Caki2 (cell line): ENCODE data around the gene SNAI1. TPM values are rescaled to one million over a fixed set of nuclear protein-coding genes. Genes with fewer than 3 reads are reported as not detected.
"Not testable (repeated sequence)": the region's sequence is repeated elsewhere in the genome, so short reads cannot be mapped to it uniquely, and the experiment has no call there.

ENCODE experiments used
- DNase-seq: peaks from one replicate; pipeline ENCODE4 v3.0.0-alpha.2; 2015; ENCODE audit warnings: low read depth
- in situ Hi-C: cut with HindIII; loops from 2 replicates; pipeline ENCODE4 v1.10.0; 2016; ENCODE audit warnings: low sequenced_read_pairs, low pct_unique_long_range_greater_than_20kb, mixed read lengths
- total RNA-seq: library from RNA; depleted of rRNA; stranded (reverse); fragments of >200 nt; shearing (Covaris generic); gene quantifications from 2 replicates; pipeline ENCODE4 v1.2.3, GENCODE V29; 2014; ENCODE audit warnings: low replicate concordance

The SNAI1 gene
- total RNA-seq, 1 experiment from 2014 or later, result 0.10 TPM

DNA sequence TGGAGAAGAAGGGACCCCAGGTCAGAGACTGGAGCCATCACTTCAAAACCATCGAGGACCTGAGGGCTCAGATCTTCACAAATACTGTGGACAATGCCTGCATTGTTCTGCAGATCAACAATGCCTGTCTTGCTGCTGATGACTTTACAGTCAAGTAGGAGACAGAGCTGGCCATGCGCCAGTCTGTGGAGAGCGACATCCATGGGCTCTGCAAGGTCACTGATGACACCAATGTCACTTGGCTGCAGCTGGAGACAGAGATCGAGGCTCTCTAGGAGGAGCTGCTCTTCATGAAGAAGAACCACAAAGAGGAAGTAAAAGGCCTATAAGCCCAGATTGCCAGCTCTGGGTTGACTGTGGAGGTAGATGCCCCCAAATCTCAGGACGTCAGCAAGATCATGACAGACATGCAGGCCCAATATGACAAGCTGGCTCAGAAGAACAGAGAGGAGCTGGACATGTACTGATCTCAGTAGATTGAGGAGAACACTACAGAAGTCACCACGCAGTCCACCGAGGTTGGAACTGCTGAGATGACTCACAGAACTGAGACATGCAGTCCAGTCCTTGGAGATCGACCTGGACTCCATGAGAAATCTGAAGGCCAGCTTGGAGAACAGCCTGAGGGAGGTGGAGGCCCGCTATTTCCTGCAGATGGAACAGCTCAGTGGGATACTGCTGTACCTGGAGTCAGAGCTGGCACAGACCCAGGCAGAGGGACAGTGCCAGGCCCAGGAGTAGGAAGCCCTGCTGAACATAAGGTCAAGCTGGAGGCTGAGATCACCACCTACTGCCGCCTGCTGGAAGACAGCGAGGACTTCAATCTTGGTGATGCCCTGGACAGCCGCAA lies 25.5 kb upstream of the SNAI1 start:
- DNase-seq, in situ Hi-C loops: not testable (repeated sequence)

DNA sequence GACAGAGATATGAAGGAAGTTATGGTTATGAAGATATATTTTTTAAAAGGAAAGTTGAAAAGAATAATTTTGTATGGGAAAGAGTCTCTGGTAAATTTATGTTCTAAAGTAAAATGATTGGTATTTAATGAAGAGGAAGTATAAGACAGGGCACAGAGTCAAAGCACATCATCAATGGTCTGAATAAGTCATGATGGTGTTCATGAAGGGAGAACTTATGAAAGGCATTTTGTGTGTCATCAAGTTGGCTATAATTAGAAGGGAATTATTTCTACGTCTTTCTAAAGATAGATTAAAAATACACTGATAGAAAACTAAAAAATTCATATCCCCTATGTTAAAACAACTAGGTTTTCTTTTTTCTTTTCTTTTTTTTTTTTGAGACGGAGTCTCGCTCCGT lies 21.4 kb upstream of the SNAI1 start:
- in situ Hi-C loops, result no loop called here
- DNase-seq, result no peak

DNA sequence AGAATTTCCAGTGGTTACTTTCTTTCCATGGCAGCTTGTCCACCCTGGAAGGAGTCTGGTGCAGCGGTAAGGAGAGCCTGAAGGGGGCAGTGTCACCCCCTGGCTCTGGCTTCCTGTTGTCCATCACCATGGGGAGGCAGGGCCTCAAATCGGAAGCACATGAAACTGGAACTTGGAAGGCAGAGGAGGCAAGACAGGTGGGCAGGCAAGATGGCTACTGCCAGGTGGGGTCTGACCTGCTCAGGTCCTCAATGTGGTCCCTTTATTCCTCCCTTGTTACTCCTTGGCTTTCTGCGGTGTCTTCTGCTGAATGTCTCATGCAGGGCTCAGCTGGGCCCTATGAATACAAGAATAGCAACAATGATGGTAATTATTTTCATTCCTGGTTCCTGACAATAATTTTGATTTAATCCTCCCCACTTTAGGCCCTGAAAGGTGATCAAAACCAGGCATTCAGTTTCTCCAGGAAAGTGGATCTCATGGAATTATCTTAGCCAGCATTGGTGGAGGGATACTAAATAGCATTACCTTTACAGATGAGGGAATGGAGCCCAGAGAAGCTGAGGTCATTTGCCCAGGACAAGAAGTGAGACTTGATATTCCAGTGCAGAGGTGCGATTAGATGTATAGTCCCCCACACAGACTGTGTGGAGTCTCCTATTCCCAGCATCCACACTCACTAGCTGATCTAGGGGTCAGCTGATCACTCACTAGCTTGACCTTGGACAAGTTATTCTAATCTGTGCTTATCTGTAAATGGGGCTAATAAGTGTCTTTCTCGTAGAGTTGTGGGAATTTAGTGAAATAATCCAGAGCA lies 17.6 kb upstream of the SNAI1 start:
- peak; percentile 42 for DNase-seq

DNA sequence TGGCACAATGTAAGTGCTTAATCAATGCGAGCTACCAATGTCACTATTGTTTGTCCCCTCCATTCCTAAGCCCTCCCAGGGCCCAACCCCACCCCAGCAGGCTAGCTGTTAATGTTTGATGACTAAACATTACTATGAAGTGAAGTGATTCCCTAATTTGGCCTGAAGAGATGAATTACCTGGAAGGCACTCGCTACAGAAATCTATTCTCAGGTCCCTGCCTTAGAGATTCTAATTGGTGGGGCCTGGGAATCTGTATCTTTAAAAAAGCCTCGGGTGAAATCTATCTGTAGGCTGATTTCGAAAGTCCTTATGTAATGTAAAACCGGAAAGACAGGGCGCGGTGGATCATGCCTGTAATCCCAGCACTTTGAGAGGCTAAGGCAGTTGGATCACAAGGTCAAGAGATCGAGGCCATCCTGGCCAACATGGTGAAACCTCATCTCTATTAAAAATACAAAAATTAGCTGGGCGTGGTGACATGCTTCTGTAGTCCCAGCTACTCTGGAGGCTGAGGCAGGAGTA lies 16.9 kb upstream of the SNAI1 start:
- in situ Hi-C loops, result no loop called here
- DNase-seq, result no peak

More for the DNA sequence above, 17.6 kb upstream of the SNAI1 start:
- in situ Hi-C loops, result no loop called here

DNA sequence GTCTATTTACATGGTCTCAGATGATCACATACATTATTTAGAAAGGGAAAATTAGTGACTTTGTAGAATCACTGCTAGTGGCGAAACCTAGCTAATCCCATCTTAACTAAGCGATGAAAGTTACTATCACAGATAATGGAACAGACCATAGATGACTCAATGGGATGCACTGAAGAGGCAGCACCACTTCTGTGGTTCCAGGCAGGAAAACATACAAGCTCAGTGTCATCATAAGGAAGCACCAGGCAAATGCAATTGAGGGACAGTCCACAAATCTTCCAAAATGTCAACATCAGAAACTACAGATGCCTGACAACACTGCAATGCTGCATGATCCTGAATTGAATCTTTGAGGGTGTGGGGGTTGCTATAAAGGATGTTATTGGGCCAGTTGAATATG lies 15.9 kb upstream of the SNAI1 start:
- in situ Hi-C loops, result no loop called here
- no peak for DNase-seq

DNA sequence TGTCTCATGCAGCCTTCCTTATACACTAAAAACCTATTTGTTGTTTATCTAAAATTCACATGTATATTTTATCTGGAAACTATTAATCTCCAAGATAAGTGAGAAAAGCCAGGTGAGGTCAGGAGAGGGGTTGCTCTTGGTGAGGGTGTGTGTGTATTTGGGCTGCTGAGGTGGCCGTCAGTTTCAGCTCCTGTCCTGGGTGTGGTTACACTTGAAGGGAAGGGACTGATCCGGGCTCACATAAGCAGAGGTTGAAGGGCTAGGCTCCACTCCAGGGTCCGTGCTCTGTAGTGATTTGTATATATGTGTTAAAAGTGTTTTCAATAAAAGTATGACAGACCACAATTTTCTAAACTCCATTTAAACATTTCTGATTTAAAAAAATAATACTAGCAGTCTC lies 13.5 kb upstream of the SNAI1 start:
- in situ Hi-C loops, result no loop called here
- no peak for DNase-seq

DNA sequence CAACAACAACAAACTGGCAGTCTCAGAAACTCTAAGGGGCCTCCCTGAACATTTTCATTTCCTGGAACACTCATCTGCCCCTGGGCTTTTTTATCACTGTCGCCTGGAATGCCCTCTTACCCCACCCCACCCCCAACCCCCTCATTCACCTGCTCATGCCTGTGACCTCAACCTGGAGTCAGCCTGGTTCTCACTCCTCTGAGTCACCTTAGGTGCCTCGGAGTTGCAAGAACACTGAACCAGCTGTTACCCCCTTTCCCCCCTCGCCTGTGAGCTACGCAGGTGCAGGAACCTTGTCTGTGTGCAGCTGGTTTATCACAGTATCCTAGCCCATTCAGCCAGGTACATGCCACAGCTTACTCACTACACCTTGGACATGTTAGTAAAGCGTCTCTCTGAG lies 12.8 kb upstream of the SNAI1 start:
- in situ Hi-C loops, result no loop called here
- no peak for DNase-seq

DNA sequence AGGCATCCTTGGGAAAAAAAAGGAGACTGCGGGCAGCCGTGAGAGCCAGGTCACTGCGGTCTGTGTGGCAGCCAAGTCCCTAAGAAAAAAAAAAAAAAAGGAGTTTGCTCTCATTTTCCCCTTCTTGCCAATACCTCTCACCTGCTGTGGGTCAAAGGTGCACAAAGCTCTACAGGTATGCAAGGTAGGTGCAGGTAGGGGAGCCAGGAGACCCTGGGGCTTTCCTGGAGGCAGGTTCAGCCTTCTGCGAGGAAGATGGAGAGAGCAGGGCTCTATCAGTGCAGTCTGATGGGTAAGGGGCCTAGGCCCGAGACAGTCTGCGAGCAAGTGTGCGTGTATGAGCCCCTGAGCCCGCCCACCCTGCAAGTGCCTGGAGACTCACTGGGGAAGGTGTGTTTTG lies 12.3 kb upstream of the SNAI1 start:
- in situ Hi-C loops, result no loop called here
- no peak for DNase-seq

DNA sequence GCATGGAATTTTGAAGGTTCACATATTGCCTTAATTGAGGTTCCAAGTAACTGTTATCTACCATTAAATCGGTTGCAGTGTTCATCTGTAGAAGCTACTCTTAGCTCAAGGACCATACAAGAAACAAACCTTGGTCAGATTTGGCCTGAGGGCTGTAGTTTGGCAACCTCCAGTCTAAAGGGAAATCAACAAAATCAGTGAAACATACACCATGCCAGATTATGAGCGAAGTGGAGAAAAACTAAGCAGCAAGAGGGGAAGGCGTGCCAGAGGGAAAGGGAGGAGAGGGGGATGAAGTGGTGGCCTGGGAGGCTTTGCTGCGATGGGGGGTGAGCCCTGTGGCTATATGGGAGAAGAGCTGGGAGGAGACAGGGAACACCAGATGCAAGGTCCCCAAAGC lies 8.8 kb upstream of the SNAI1 start:
- in situ Hi-C loops, result no loop called here
- DNase-seq, result no peak

DNA sequence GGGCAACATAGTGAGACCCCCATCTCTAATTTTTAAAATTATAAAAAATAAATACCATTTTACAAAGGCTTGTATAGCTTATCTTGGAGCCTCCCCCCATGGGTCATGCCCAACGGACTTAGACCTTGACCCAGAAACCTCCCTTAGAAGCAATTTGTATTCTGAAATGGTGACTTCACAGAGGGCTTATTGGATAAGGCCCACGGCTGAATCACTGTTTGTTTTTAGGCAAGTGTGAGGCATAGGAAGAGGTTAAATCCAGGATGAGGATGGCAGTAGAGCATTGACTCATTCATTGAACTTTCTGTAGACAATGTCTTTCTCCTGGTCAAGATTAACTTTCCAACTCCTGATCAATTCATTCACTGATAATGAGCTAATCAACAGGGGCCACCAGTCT lies 6.2 kb upstream of the SNAI1 start:
- in situ Hi-C loops, result no loop called here
- DNase-seq, result no peak

DNA sequence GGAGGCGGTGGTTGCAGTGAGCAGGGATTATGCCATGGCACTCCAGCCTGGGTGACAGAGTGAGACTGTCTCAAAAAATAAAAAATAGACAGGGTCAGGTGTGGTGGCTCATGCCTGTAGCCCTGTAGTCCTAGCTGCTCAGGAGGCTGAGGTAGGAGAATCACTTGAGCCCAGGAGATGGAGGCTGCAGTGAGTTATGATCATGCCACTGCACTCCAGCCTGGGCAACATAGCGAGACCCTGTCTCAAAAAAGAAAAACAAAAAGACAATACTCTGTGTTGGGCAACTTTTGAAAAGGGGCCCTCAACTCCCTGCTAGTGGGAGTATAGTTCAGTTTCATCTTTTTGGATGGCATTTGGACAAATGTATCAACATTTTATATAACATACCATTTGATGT lies 5.0 kb upstream of the SNAI1 start:
- in situ Hi-C loops, result not testable (repeated sequence)

DNA sequence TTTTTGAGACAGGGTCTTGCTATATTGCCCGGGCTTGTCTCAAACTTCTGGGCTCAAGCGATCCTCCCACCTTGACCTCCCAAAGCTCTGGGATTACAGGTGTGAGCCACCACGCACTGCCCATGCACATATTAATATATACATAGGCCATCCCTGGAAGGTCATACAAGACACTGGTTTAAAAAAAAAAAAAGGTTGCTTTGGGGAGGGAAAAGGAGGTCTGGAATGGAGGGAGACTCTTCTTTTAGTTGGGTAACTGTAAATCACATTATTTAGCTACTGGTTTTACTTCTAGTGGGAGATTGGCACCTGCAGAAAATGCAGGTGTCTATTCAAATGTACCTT lies 4.1 kb upstream of the SNAI1 start:
- in situ Hi-C loops, result no loop called here

More for the DNA sequence above, 5.0 kb upstream of the SNAI1 start:
- DNase-seq, result not testable (repeated sequence)

DNA sequence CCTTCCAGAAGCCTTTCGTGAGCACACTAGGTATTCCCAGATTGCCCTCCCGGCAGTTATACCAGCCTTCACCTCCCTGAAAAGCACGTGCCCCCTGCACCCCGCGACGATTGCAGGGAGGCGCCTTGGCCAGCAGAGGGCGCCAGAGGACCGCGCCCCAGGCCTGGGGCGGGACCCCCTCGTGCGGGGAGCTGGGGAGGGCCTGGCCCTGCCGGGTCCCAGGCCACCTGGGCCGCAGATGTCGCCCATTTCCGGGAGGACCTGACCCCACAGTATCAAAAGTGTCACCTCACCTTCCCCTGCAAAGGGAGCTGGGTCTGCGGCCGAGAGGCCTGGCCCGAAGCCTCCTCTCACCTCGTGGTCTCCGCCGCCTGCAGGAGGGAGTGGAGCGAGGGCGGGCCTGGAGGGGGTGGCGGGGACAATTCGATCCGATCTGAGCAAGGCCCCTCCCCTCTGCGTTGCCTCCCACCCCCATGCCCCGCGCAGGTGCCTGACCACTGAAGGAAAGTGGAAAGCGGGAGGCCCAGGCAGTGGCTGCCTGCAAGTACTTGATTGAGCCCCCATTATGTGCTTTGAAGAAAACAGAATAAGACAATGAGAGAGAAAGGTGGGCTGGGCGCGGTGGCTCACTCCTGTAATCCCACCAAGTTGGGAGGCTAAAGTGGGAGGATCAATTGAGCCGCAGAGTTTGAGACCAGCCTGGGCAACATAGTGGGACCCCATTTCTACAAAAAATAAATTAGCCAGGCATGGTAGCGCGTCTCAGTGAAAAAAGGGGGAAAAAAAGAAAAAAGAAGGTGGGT lies 3.5 kb upstream of the SNAI1 start:
- DNase-seq, result peak; percentile 75
- in situ Hi-C loops, result no loop called here

More for the DNA sequence above, 4.1 kb upstream of the SNAI1 start:
- no peak for DNase-seq

DNA sequence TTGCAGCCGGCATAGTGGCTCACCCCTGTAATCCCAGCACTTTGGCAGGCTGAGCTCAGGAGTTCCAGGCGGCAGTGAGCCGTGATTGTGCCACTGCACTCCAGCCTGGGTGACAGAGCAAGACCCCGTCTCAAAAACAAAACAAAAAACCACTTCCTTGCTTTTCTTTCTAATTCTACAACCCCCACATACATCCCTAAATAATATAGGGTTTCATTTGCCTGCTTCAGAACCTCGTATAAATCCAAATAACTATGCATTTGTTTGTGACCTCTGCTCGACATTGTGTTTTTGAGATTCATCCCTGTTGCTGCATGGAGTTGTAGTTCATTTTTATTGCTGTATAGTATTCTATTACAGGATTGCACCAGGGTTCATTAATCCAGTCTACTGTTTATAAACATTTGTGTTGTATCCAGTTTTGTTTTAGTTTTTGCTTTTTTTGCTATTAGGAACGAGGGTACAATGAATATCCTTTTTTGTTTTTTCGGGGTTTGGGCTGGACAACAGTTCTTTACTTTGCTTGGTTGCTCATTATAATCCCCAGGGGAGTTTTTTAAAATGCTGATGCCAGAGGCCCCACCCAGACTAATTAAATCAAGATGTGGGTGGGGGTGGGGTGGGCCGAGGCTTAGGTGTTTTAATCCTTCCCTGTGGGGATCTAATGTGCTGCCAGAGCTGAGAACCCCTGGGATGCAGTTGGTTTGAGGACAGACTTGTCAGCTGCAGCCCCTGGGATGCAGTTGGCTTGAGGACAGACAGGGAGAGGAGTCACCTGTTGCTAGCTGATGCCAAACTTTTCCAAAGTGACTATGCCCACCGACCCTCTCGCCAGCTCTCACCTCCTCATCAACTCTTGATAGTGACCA lies 2.4 kb upstream of the SNAI1 start:
- in situ Hi-C loops, result no loop called here
- no peak for DNase-seq

DNA sequence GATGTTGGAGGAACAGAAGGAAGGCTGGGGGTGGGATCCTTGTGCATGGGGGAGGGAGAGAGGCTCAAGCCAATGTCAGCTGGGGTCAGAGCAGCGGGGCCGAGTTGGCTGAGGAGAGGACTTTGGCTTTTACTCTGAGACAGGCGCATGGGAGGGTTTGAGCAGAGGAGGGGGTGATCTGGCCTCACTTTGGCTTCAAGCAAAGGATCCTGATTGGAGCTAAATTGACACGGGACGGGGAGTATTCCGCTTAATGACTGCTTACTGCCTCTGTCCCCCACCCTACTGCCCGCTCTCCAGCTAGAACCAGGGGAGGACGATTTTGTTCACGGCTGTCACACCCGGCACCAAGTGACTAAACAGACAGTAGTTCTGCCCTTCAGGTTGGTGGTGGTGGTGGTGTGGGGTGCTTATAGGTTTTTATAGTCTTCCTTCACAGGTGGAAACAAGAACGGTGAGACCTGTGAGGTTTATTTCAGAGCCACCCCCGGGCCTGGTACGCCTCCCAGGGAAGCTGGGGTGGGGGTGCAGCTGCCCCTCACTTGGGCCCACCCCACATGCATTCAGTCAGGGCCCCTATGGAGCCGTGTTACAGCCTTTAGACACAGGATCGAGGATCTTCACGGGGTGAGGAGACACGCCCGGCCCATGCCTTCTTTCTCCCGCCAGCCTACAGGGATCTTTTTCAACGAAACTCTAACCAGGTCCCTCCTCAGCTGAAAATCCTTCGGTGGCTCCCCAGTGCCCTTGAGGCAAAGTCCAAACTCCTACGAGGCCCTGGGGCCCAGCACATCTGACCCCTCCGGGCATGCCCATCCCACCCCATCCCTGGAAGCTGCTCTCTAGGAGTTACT lies 1.3 kb upstream of the SNAI1 start:
- in situ Hi-C loops, result no loop called here

DNA sequence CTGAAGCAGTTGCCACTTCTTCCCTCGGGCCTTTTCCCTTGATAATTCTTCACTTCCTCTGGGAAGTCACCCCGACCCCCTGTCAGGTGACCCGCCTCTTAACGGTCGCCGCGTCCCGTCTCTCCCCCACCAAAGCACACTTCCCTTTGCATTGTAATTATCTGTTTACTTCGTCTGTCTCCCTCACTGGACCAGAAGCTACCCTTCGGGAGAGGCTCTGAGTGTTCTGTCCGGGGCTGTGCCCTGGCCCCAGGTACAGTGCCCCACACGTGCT lies 771 bp upstream of the SNAI1 start:
- in situ Hi-C loops, result no loop called here
- no peak for DNase-seq

More for the DNA sequence above, 1.3 kb upstream of the SNAI1 start:
- DNase-seq, result no peak
